HG02981 (cell line): ENCODE data around the gene RIMS4.

Experiments
- ATAC-seq: cut with Tn5 transposase; IDR thresholded peaks from one replicate; pipeline ENCODE4 v1.9.1; 2021; ENCODE audit warnings: mild to moderate bottlenecking, moderate library complexity; ENCODE audit not compliant: unreplicated experiment

Gene RIMS4

DNA sequence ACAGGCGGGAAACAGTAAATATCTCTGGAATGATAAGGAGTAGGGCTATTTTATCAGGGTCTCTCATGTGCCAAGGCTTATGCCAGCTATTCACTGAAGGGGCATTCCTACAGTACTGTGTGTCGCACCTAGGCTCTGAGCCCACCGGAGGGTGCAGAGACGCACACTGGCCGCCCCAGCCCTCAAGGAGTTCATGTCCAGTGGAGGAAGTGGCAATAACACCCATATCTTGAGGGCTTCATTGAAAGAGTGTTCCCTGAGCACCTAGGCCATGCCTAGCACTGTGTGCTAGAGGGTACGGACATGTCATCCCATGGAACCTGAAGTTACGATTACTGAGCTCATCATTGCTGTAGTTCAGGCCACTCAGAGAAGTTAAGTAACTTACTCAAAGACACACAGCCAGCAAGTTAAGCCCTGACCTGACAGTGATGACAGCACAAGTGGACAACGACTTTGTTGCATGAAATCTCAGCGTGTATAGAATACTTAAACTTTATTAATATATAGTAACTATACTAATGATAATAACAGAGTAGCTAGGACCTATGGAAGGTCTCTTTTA, 86.5 kb downstream of the RIMS4 start:
- ATAC-seq = no peak

DNA sequence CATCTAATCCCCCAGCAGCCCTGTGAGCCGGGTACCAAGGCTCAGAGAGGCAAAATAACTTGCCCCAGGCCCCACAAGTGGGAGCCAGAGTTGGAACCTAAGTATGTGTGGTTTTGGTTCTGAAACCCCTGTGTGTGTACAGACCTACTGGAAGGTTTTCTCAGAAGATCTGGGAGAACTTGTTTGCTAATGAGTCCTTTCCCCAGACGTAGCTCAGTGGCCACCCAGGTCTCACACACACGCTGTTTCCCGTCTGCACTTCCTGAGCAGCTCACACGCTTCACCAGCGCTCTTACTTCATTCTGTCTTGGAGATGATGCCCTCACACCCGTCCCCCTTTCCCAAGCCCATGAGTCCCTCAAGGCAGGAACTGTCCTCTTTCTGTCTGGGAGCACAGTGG, 87.0 kb downstream of the RIMS4 start:
- ATAC-seq = no peak

DNA sequence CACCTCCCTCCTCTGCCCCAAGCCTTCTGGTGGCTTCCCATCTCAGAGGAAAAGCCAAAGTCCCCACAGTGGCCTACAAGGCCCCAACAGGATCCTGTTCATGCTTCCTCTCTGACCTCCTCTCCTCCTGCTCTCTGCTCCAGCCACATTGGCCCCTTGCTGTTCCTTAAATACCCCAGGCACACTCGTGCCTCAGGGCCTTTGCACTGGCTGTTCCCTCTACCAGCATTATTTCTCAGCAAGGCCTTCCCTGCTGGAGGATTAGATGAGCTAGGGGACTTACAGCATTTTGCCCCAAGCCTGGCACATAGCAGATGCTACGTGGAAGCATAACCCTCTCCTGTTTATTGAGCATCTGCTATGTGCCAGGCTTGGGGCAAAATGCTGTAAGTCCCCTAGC, 87.4 kb downstream of the RIMS4 start:
- no peak for ATAC-seq

DNA sequence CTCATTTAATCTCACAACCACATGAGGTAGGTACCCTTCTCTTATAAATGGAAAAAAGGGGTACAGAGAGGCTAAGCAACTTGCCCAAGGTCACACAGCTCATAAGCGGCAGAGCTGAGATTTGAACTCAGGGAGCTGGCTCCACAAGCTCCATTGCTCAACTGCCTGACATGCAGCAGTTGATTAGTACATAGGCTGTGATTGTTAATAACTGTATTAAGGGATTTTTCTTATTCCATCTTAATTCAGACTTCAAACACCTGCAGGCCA, 88.6 kb downstream of the RIMS4 start:
- ATAC-seq = no peak

DNA sequence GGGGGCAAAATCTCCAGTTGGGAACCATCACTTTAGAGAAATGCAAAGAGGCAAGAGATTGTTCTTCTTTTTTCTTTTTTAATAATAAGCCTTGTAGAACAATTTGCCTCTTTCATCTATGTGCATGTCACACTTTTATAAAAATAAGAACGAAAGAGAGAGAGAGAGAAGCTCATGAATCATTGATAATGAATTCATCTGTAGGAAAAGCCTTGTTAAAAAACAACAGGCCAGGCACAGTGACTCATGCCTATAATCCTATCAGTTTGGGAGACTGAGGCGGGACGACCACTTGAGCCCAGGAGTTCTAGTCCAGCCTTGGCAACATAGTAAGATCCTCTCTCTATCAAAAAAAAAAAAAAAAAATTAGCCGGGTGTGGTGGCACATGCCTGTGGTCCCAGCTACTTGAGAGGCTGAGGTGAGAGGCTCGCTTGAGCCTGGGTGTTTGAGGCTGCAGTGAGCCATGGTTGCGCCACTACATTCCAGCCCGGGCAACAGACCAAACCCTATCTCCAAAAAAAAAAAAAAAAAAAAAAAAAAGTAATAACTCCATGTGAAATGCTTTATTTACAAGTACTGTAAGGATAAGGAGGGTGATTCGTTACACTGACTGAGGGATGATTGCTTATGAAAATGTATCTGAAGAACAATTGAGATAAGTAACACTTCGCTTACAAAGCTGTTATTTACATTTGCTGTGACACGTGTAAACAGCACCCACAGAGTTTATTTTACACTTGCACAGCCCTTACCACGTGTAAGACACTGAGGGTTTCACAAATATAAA, 89.2 kb downstream of the RIMS4 start:
- ATAC-seq = no peak

DNA sequence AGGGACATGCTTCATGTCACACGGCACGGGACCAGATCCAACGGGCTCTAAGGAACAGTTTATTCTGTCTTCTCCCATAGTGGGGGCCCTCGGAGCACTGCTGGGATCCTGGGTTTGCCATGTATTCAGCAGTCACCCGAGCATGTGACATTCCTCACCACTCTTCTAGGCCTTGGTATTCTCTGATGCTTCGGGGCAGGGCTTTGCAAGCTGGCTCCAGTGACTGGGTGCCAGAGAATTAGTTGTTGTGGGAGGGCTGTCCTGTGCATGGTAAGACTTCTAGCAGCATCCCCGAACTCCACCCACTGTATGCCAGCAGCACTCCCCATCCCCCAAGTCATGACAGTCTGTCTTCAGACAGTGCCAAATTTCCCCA, 89.7 kb downstream of the RIMS4 start:
- ATAC-seq = no peak

DNA sequence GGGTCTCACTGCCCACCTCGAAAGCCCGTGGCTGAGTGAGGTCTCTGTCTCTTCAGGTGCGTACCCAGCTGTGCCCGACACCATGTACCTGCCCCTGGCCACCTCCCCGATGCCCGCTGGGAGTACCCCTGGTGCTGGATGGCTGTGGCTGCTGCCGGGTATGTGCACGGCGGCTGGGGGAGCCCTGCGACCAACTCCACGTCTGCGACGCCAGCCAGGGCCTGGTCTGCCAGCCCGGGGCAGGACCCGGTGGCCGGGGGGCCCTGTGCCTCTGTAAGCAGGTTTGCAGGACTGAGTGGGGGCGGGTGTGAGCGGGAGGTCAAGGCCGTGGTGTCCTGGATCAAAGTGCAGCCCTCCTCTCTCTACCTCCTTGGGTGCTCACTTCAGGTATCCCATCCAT, 90.5 kb downstream of the RIMS4 start:
- ATAC-seq = no peak

DNA sequence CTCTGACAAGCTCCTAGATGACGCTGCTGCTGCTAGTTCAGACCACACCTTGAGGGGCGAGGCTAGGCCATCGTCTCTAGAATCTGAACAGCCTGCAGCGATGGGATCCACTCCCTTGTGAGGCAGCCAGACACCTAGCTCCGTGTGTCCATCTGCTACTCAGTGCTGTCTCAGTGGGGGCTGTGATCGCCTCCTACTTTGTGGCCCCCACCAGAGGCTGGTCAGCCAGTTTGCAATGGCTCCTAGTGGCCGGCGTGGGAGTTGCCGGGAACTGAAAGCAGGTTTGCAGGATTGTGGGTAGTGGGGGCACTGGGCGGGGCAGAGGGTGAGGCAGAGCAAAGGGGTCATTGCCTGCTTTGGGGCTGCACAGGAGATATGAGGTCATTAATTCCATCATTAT, 92.4 kb downstream of the RIMS4 start:
- no peak for ATAC-seq

DNA sequence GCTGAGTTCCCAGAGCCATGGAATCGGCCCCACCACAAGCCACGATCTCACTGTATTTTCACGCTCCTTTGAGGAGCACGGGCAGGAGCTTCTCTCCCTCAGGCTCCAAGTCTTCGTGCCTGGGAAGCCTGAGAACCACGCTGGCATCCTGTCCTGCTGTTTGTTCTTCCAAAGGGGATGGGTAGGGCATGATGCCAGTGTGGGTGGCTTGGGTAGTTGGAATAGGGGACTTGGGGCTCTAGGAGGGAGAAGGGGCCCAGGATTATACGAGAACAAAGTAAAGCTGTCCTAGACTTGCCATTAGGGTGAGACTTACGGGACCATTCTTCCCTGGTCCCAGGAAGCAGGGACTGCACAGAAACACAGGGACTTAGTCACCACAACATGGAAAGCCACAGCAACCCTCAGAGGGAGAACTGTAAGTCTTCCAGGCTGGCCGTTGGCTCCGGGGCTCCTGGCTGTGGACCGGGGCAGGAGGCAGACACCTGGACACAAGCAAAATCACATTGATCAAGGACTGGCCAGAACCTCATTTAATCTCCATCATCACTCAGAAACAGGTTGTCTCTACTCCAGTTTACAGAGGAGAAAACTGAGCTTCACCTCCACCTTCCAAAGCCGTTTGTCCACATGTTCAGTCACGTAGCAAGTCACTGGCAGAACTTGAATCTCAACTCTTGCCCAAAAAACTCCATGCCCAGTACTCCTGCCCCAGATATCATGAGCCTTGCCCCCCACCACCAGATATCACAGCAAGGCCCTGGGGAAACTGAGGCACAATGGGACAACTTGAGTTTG, 93.8 kb downstream of the RIMS4 start:
- ATAC-seq = no peak

DNA sequence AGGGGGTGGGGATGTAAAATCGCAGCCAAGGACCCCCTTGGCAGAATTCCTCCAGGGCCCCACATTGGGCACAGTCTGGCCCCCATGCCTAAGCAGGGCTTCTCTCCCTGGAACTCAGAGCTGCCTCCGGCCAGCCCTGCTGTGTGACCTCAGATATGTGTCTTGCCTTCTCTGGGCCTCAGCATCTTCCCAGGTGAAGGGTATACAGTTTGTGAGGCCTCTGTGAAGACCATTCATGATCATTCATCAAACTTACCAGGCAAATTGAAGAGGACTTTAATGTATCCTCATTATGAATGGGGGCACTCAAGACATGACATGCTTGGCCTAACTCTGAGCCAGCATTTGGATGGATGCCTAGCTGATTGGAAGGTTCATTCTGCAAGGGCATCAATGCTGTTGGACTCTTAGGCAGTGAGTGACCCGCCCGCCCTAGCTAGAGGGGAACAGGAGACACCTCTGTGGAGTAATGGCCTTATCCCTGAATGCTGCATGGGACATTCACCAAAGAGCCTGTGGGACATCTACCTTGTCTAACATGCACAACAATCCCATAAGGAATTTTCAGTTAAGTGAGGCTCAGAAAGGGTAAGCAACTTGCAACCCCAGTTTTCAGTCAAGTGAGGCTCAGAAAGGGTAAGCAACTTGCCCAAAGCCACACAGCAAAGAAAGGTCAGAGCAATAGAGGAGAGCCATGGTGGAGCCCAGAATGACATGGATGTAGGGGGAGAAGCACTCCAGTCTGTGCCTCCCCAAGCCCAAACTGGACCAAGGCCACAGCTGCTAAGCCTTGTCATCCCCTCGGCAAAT, 94.6 kb downstream of the RIMS4 start:
- no peak for ATAC-seq

DNA sequence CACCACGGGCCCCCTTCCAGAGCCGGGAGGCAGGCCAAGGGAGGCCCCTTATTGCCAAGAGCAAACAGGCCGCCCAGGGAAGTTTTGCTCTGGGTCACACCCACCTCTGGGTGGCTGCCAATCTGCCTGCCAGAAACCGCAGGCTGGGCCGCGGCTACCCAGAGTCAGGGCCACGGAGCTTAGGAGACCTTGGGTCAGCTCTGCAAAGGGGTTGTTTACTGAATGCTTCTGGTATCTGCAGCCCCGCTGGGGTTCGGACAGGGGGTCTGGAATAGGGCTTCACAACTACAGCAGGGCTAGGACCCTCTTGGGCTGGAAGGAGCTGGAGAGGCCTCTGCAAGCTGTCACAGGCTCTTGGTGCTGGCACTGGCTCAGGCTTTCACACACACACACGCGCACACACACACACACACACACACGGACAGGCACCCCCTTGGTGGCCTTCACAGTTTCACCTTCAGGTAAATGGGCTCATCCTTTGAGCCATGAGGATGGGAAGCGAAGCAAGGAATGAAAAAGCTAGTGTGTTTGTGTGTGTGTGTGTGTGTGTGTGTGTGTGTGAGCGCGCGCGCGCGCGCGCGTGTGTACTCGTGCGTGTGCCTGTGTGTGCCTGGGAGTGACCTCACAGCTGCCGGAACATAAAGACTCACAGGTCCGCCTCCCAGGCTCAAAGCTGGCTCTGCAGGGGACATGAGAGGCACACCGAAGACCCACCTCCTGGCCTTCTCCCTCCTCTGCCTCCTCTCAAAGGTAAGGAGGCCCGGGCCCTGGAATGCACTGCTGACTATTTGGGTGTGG, 95.4 kb downstream of the RIMS4 start, which contains the start of gene CCN5:
CCN5 (plus strand) TSS at position 669 of the 798 bp plus-strand sequence; CDS start at position 691, 22 bp downstream.
- ATAC-seq = no peak

DNA sequence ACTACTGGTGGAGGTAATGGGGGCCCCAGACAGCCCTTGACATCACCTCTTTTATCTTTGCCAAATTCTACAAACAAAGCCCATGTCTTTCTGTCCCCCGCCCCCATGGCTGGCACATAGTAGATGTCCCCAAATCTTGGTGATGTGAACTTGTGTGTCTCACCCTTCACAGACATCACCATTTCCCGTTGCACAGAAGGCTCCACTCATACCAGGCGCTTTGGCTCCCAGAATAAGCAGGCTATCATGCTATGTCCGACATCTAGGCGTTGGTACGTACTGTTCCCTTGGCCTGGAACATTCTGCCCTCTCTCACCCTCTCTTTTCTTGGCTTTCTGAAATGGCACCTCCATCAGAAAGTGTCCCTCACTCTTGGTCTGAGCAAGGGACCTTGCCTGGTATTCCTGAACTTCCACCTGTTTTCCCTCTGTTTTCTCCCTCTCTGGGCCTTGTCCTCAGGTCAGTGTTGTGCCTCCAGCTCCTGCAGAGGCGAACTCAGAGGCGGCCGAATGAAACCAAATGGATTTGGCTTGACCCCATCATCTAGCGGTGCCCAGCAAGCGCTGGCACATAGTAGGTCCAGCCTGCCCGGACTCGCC, 96.1 kb downstream of the RIMS4 start:
- ATAC-seq = no peak

DNA sequence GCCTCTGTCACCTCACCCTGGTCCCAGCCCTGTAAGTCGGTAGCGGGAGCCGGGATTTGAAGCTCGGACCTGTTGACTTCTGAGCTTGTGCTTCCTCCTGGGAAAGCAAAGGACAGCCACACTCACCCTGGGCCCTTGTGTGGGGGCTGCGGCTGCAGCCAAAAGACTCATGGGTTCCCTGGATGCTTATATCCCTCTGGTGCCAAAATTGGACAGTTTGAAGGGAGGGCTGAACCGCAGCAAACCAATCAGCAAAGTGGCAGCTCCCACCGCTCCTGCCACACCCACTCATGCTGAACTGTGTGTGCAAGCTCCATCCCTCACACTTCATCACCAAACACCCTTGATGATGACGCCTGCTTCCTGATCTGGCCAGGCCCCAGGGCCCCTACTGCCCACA, 99.1 kb downstream of the RIMS4 start:
- ATAC-seq = no peak

DNA sequence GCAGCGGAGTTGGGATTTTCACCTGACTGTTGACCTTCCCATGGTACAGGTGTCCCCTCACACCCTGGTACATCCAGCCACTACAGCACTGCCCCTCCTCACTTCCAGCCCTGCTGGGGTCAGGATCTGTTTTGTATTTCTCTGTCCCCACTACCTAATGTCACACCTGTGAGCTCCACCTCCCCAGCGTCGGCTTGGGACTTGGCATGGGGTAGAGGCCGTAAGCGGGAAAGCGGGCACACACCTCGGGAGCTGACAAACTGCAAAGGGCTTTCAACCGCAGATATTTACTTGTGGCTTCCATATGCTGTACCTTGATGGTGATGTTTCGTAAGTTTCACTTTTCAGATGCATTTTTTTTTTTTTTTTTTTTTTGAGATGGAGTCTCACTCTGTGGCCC, 100.5 kb downstream of the RIMS4 start:
- no peak for ATAC-seq

DNA sequence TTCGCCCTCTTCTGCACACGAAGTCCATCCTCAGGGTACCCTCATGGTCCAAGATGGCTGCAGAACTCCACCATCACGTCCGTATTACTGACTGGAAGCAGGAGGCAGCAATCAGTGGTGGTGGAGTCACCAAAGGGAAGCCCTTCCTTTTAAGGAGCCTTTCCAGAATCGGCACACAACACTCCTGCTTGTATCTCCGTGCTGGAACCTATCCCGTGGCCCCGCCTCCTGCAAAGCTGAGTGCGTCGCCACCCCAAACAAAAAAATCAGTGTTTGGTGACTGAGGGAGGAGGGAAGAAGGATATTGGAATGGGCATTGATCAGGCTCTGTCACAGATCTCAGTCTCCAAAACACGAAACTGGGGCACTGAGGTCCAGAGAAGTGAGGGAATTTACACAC, 101.0 kb downstream of the RIMS4 start:
- ATAC-seq = no peak

DNA sequence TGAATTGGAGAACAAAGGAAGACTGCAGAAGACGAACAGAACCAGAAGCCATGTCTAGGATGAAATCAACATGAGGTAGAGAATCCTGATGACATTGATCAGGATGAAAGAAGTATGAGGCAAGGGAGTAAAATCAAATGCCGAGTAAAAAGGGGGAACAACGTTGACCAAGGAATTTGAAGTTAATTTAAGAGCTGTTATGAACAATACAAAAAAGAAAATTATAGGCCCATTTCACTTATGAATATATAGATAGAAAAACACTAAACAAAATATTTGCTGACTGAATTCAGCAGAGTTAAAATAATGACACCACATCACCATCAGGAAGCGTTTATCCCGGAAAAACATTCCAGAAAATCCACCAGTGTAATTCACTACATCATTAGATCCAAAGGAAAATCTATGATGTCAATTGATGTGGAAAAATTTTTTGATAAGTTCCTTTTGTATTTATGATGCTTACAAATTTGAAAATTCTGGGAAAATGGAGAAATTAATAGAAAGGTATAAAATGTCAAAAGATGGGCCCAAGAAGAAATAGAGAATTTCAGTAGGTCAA, 103.2 kb downstream of the RIMS4 start:
- ATAC-seq = no peak

DNA sequence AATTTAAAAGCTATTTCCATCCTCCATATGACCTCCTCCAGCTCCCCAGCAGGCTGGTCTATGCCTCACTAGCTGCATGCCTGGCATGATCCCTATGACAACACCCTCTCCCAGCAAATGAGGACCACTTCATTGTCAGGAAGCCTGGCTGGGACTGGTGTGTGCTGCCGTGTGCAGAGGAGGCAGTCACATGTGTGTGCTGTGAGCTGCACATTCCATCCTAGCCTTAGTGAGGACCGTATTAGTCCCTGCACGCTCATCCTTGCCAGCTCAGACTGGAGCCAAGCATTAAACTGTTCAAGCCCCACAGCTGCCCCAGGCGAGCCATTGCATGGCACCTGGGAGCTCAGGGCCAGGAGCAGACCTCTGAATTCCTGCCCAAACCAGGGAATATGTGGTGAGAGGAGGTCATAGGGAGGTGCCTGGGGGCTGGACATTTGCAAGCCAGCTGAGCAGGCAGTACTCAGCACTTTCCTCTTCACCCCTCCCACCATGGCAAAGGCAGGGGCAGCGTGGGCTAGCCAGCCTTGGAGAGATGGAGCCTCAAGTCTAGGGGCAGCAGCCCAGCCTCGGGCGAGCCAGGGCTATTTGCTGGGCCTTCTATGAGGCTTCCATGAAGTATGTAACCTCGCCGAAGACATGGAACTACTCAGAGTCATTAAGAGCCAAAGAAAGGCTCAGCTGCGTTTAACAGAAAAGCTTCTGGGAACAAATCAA, 103.9 kb downstream of the RIMS4 start:
- no peak for ATAC-seq

DNA sequence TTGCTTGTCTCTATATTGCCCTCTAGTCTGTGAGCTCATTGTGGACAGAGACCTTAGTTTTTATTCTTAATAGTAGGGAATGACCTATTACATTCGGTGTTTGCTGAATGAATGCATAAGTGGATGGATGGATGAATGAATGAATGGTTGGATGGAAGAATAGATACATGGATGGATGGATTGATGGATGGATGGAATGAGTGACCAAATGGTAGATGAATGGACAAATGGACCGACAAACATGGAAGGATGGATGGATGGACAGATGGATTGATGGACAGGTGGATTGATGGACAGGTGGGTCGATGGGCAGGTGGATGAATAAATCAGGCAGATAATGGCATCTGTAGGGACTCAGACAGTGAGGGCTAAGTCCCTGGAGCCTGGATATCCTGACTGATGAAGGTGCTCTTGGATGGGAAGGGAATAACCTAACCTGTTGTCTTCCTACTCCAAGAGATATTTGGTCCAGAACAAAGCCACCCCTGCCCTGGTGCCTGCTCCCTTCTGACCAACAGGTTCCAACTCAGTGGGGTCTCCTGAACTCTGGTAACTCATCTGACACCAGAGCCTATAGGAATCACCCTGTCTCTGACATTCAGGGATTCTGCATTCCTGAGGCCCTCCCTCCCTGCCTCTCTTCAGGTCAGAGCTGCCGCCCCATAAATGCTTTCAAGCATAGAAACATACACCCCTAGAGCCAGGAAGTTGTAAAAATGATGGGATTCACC, 104.8 kb downstream of the RIMS4 start:
- ATAC-seq = no peak

DNA sequence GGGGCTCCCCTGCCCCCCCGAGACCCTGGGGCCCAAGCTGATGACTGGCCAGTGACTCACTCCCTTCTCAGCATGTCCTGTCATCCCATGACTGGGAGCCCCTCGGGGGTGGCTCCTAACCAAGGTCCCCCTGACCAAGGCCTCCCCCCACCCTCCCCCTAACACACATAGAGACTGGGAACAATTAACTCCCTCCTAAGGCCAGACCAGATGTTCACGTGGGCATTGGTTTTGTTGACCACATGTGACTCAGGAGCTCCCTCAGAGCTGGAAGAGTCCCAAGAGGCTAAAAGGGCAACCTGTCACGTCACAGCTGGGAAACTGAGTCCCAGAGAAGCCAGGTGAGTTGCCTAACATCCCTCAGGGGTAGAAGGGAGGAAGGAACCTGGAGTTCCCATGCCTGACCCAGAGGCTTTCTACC, 105.8 kb downstream of the RIMS4 start:
- ATAC-seq = no peak
